ENCODE measurements around the gene MBLAC1. TPM values are rescaled to one million over a fixed set of nuclear protein-coding genes. Genes with fewer than 3 reads are reported as not detected.
A peak's percentile ranks its signal among the peaks of the same experiment; 100 is the strongest.

The MBLAC1 gene
- total RNA-seq, 1 donor from 2014 or later: 3.5 TPM

DNA sequence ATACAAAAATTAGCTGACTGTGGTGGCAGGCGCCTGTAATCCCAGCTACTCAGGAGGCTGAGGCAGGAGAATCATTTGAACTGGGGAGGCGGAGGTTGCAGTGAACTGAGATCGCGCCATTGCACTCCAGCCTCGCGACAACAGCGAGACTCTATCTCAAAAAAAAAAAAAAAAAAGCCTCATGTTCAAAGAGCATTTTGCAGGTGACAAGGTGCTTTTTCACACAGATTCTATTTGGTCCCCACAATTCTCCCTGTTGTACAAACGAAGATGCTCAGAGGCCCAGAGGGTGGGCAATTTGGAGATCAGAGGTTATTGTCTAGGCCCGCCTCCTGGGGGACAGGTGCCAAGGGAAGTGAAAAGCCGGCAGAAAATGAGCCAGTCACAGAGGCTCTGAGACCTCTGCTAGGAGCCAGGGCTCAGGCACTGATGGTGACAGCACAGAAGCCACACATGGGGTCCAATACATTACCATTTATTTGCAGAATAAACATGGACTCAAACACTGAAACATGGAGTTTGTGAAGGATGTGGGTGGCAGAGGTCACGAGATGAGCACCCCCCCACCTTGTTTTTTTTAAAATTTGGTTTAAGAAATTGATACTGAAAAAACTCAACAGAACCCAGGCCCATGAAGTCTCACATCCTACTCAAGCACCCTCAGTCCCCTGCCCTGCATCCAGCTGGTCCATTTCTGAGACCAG, 42.5 kb downstream of the MBLAC1 start:
- no peak for DNase-seq (ENCODE audit: low read depth)

DNA sequence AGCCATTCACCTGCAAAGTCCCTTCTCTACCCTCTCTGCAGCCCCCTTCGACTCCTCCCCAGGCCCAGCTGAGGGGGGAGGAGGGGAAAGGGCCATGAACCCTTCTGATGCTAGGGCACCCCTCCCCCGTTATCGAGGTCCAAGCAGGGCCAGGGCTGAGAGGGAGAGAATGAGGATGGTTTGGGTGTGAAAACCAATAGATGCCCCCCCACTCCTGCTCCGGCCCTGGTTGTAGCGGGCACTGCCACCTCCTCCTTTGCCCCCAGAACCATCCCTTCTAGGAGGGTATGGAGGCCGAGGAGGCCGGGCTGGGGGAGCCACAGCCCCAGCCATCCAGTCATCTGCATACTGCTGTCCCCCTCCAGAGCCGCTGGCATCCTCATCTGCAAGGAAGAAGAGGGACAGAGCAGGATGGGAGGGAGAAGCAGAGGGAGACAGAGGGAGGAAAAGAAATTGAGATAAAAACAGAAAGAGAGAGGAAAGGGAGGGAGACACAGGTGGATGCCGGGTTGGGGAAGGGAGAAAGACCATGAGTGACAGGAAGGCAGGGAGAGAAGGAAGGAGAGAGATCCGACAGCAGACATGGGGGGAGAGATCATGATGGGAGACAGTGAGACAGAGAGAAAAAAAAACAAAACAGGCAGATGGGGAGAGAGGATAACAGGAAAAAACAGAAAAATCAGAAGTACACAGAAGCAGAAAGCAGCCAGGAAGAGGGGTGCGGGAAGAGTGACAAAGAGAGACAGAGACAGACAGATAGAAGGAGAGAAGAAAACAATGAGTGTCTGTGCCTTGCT, 43.5 kb downstream of the MBLAC1 start:
- DNase-seq (ENCODE audit: low read depth): no peak

DNA sequence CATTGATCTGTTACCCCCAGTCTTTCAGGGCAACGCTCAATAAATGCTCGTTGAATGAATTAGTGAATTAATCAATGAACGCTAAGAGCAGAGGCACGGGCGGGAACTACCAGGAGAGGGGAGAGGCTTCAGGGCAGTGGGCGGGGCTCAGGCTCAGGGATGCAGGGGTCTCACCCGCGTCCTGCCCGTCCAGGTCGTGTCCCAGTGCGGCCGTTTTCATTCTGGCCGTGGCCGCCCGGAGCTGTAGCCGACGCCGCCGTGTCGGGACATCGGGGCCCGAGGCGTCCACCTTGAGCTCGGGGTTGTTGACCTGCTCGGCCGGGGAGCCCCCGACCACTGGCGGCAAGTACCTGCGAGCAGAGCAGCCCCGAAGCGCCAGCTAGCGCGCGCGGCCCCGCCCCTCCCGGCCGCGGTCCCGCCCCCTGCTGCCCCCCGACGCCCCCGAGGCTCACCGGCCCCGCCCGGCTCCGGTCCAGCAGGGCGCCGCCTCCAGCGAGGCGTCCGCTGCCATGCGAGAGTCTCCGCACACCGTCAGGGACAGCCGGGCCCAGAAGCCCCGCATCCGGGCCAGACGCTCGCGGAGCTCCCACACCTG, 44.4 kb downstream of the MBLAC1 start:
- DNase-seq (ENCODE audit: low read depth): no peak

DNA sequence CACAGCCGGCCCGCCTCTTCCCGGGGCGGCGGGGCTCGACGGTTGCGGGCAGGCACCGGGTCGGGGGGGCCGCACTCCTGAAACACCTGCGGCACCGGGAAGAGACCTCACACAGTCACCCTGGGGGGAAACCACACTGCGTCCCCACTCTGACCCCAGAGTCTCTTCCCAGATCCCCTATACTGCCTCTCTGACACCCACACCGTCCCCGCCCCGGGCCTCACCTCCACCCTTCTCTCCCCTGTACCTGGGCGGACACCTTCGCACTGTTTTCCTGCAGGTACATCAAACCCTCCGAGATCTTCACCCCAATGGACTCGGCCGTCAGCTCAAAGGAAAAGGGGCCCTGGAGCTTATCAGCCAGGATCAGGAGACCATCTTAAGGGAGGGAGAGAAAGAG, 45.1 kb downstream of the MBLAC1 start:
- DNase-seq (ENCODE audit: low read depth): no peak

DNA sequence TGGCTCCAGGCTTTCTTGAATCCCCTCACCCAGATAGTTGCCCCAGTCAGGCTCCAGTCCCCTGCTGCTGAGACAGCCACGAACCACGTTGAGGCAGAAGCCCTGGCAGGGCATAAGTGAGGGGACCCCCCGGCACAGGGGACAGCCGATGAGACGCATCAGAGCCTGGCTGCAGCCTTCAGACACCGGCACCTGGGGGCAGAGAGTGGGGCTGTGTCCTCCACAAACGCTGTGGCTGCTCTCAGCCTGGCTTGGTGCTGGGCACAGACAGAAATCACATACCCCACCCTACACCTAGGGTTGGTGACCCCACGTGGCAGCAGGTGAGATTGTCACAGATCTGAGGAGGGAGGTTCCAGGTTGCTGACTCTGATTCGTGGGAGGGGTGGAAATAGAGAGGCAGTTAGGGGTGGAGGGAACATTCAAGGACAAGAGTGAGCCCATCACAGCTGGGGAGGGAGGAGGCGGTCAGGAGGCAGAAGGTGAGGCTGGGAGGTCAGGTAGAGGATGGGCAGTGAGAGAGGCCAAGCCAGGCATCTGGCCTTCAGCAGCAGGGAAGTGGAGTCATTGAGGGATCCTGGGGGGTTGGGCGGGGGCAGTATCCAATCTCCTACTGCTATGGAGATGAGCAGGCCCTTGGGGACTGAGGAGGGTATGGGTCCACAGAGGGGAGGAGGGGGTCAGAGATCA, 47.2 kb downstream of the MBLAC1 start:
- no peak for DNase-seq (ENCODE audit: low read depth)

DNA sequence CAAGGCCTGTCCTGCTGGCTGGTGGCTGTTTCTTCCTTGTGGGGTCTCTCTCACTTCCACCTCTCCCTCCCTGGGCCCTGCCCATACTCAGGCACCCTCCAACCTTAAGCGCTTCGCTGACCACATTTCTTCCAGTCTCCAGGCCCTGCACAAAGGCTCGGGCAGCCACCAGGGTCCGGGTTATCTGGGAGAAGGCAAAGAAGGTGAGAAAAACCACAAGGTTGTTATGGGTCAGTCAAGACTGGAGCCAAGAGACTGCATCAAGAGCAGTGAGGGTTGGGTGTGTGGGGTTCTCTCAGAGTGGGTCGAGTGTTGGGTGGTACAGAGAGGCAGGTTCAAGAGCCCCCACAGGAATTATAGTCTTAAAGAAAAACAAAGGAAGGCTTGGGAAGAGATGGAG, 47.8 kb downstream of the MBLAC1 start:
- DNase-seq (ENCODE audit: low read depth): no peak

DNA sequence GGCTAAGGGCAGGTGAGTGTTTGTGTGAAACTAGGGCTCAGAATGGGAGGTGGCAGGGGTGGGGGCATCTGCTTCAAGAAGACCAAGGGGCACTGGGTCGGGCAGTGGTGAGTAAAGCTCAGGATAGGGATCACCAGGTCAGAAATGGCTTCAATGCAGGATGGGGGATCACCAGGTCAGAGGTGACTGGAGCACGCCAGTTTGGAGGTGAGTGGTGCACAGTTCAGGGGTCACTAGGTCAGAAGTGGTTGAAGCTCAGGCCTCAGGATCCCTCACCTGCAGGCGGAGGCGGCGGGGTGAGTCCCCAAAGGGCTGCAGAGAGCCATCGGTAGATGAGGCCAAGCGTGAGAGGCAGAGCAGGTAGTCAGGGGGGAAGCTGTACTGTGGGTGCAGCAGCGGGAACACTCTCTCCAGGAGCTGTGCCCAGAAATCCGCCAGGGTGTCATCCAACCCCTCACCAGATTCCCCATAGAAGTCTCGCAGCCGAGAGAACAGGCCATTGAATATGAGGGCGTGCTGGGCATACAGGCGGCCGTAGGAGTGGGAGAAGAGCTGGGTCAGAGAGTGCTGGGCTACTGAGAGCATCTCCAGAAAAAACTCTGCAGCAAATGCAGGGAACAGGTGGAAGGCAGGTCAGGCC, 48.6 kb downstream of the MBLAC1 start:
- no peak for DNase-seq (ENCODE audit: low read depth)

DNA sequence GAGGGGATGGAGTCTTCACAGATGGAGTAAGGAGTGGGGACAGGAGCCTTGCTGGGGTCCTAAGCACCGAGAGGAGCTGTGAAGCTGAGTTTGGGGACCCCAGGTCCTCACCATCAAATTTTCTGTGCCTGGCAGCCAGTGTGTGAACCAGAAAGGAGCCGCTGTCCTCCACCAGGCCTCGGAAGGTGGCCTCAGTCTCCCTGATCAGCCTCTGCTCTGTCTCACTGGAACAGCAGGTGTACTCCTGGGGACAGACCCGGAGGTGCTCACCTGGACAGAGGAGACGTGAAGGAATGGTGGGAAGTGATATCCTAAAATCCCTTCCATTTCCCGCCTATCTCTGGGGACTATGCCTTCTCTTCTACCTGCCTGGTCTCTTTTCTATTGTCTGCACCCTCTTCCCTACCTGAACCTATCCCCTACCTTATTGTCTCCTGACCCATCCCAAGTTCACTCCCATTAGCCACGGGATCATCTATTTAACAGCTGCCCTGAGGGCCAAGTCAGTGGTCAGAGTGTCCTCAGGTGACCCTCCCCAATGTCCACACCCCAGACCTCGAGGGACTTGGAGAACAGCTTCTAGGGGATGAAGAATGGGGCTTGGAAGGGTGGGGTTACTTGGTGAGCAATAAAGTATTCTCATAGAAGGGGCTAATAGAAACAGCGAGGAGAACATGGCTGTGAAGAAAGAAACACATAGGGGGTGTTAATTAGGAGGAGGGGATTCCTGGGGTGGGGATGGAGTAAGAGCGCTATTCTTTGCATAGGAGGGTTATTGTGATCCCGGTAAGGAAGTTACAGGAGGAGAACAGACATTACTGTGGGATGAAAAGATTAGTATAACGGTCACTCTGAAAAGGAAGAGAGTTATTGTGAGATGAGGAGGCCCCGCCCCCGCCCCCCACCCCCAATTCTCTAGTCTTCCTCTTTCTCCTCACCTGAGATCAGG, 49.6 kb downstream of the MBLAC1 start:
- peak; percentile 63 for DNase-seq (ENCODE audit: low read depth)

DNA sequence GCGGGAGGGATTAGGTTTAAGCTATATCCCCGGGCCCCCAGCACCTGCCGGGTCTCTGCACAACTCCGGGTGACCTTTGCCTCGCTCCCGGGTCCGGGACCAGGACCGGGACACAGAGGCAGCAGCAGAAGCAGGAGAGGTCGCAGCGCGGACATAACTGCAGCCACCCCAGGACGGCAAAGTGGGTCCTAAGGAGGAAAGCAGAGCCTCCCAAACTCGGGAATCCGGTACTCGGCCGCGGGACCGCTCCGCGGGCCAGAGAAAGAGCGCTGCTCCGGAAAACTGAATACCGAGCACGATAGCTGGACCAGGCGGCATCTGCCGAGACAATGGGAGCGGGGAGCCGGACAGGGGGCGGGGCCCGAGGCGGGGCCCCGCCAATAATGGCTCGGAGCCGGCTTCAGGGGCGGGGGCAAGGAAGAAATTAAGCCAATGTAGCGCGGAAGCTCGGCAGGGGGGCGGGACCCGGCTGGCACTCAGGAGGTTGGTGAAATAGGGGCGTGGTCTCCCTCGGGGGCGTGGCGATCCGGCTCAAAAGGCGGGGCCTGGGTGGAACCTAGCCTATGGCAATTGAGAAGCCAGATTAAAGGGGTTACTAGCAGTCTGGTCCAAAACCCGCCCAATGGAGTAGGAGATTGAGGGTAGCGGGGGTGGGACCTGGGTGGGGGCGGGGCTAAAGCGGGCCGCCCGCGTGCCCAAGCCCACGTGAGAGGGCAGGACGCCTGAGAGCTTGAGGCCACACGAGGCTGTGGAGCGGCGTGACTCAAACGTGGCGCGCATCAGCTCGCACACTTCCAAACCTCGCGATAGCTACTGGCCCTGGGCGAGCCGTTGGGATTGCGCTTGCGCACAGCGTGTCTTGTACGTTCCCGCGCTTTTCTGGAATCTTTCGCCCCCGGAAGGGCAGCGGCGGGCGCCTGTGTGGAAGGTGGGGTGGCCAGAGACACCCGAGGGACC, 50.6 kb downstream of the MBLAC1 start, which contains the start of the genes GPC2 and STAG3:
Gene GPC2 (minus strand): TSS at position 337 of the 957 bp plus-strand sequence. CDS start 182 bp downstream, at position 155.
Gene STAG3 (plus strand): TSS at position 874 of the 957 bp plus-strand sequence. CDS start 2,639 bp downstream, outside the sequence.
- peak; percentile 99 for DNase-seq (ENCODE audit: low read depth)

MicroRNA genes within 50 kb of the gene (microRNA counts, 767-probe panel; counts per million panel counts)
- microRNA hsa-miR-106b-5p (8,558 counts per million, percentile 25 among the panel's probes with 10 or more counts), microRNA hsa-miR-25-3p (11,982 counts per million, percentile 56 among the panel's probes with 10 or more counts), microRNA hsa-miR-93-5p (12,230 counts per million, percentile 58 among the panel's probes with 10 or more counts)

Small RNA genes lying within 50 kb of the gene (microRNA-seq; reads per million reads assigned to microRNA genes)
- 2,886 reads per million, percentile 90 among the genes with 10 or more reads in this experiment for gene MIR106B
- gene MIR25: 124 reads per million, percentile 59 among the genes with 10 or more reads in this experiment
- not detected for gene MIR4658
- gene MIR93: 1,855 reads per million, percentile 86 among the genes with 10 or more reads in this experiment

Other genes starting within 250 kb of the MBLAC1 start
- not detected in 2 replicates for gene OR2AE1, start 249.9 kb upstream of the MBLAC1 start, total RNA-seq
- 20.2 and 20.5 TPM in 2 replicates for gene TRIM4, start 207.4 kb upstream of the MBLAC1 start, total RNA-seq
- gene GJC3, start 197.3 kb upstream of the MBLAC1 start, total RNA-seq: not detected in 2 replicates
- gene AZGP1, start 150.9 kb upstream of the MBLAC1 start, total RNA-seq: not detected in 2 replicates
- 27.5 and 34.2 TPM in 2 replicates for gene ZKSCAN1, start 111.4 kb upstream of the MBLAC1 start, total RNA-seq
- gene ZSCAN21, start 77.2 kb upstream of the MBLAC1 start, total RNA-seq: 25.2 and 27.2 TPM in 2 replicates
- gene ZNF3, start 45.2 kb upstream of the MBLAC1 start, total RNA-seq: 40.7 and 61.3 TPM in 2 replicates
- gene COPS6, start 38.0 kb upstream of the MBLAC1 start, total RNA-seq: 52.9 and 56.0 TPM in 2 replicates
- 23.2 and 31.1 TPM in 2 replicates for gene MCM7, start 25.6 kb upstream of the MBLAC1 start, total RNA-seq
- 38.5 and 51.7 TPM in 2 replicates for gene AP4M1, start 25.3 kb upstream of the MBLAC1 start, total RNA-seq
- 58.8 and 76.8 TPM in 2 replicates for gene TAF6, start 7.6 kb upstream of the MBLAC1 start, total RNA-seq
- gene CNPY4, start 7.3 kb upstream of the MBLAC1 start, total RNA-seq: 14.0 and 19.7 TPM in 2 replicates
- 117 and 139 TPM in 2 replicates for gene LAMTOR4, start 22.0 kb downstream of the MBLAC1 start, total RNA-seq
- 11.2 and 12.7 TPM in 2 replicates for gene TRAPPC14, start 31.8 kb downstream of the MBLAC1 start, total RNA-seq
- 4.4 and 4.8 TPM in 2 replicates for gene GAL3ST4, start 41.6 kb downstream of the MBLAC1 start, total RNA-seq
- gene GPC2, start 50.4 kb downstream of the MBLAC1 start, total RNA-seq: 60.4 and 65.3 TPM in 2 replicates
- 0.31 TPM in 1 of 2 replicates, not detected in the other for gene STAG3, start 51.0 kb downstream of the MBLAC1 start, total RNA-seq
- gene PVRIG, start 93.0 kb downstream of the MBLAC1 start, total RNA-seq: not detected in 2 replicates
- not detected in 2 replicates for gene SPDYE3, start 180.7 kb downstream of the MBLAC1 start, total RNA-seq
- 10.7 and 11.0 TPM in 2 replicates for gene PILRB, start 231.2 kb downstream of the MBLAC1 start, total RNA-seq
- gene PILRA, start 246.5 kb downstream of the MBLAC1 start, total RNA-seq: 0.51 TPM in 1 of 2 replicates, not detected in the other

All from myocyte (in vitro differentiated cells).